ENCODE measurements around the gene ZSCAN21. TPM values are rescaled to one million over a fixed set of nuclear protein-coding genes. Genes with fewer than 3 reads are reported as not detected.

The ZSCAN21 gene
- total and polyA plus RNA-seq, 2 of the 4 experiments (the other 2 are of a cell fraction) = 11.5 to 13.3 TPM

DNA sequence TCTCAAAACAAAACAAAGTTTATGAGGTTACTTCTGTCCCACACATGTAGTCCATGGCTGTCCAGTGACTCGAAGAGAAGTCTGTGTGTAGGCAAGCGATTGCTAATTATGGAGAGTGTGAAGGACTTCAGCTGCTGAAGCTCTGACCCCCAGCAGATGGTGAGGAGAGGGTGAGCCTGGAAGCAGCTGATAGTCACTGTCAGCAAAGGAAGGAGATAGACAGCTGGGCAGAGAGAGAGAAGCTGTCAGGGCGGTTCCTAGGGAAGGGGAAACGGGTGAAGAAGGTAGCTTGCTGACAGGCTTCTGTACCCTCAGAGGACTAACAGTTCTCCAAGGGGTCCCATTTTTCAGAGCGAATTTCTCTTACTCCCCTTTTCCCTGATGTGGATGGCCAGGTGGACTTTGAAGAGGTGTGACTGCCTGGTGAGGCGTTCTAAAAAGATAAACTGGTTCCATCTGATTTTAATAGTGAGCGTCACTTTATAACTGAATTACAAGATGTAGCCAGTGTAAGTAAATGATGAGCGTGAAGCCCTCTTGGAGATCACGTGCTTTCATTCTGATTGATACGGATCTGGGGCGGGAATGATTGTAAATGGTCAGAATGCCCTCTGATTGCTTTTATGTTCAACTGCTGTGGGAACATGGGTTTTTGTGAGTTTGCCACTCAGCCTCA is 12.1 kb downstream of the ZSCAN21 start:
- Histone ChIP-seq H4K5ac (ENCODE audit: low read depth, low read length) (no peak overlapping the region), H3K4me3 (ENCODE audit: insufficient read depth, low read depth, low read length) (no peak overlapping the region), H3K9ac (ENCODE audit: low read depth, low read length) (no peak overlapping the region), H3K56ac (ENCODE audit: extremely low read depth, insufficient read depth, low read length) (no peak overlapping the region), H2BK15ac (ENCODE audit: low read depth, low read length) (no peak overlapping the region), H3K79me1 (ENCODE audit: low read depth in 1 of 2, low read length in 2 of 2) (peaks cover 4 to 5% of the 10 kb centered on the region in 2 experiments; a peak in 2 of 4 replicates), H2AFZ (replicated peaks; ENCODE audit: low read length, poor library complexity) (no peak overlapping the region), H3K9me3 (ENCODE audit: control insufficient read depth, insufficient read depth, low read length) (peaks cover 4% of the 10 kb centered on the region), H3K4me1 (ENCODE audit: control insufficient read depth, insufficient read depth, low read length) (peaks cover 2% of the 10 kb centered on the region; the same call in 1 of the 2 replicates), H2BK5ac (ENCODE audit: low read depth, low read length, poor library complexity, severe bottlenecking) (no peak overlapping the region), H3K23ac (ENCODE audit: low read depth, low read length) (no peak overlapping the region), H2BK20ac (ENCODE audit: low read depth, low read length) (no peak overlapping the region), H3K4ac (ENCODE audit: low read depth, low read length) (no peak overlapping the region), H3K36me3 (ENCODE audit: control insufficient read depth, insufficient read depth, low read length) (peaks cover 48% of the 10 kb centered on the region), H3K4me2 (ENCODE audit: low read depth, low read length) (no peak overlapping the region), H3K18ac (ENCODE audit: low read depth, low read length) (no peak overlapping the region), H4K91ac (ENCODE audit: insufficient read depth, low read depth, low read length) (no peak overlapping the region), H4K8ac (ENCODE audit: low read depth in 2 of 2, low read length in 2 of 2) (no peak overlapping the region), H3K27ac (ENCODE audit: insufficient read depth, low read length) (no peak overlapping the region), H2BK120ac (ENCODE audit: low read depth, low read length) (no peak overlapping the region), H4K20me1 (ENCODE audit: insufficient read depth, low read length) (no peaks in the 10 kb centered on the region), H3K14ac (replicated peaks; ENCODE audit: low read depth, low read length) (no peak overlapping the region), H2AK9ac (replicated peaks; ENCODE audit: low read depth, low read length, poor library complexity) (peak overlapping the region; percentile 30), H2AK5ac (ENCODE audit: low read depth, low read length) (no peak overlapping the region), H3K9me1 (ENCODE audit: insufficient read depth, low read length) (0 out of 2 replicates have a peak, but pooled peaks cover 3% of the 10 kb centered on the region), H3K27me3 (ENCODE audit: control insufficient read depth, insufficient read depth, low read length) (no peaks in the 10 kb centered on the region)
- 100% methylated on average over 1 of the region's 11 CpGs; no CpG with 5 or more reads in 1 of the 2 experiments for WGBS, 2 experiments (ENCODE audit: extremely low coverage in 2 of 2, insufficient read length in 1 of 2)
- no TSS peak for BruUV-seq (replicated peaks)
- intact Hi-C loops (cut with micrococcal nuclease) (no loop called here), in situ Hi-C loops (cut with MboI; ENCODE audit: low sequenced_read_pairs) (no loop called here), dilution Hi-C loops (cut with HindIII; ENCODE audit: low sequenced_read_pairs, unreplicated experiment) (no loop called here)
- ATAC-seq (ENCODE audit: low read depth) = no peak
- no peak for TF ChIP-seq MAZ (IDR thresholded peaks at IDR 0.05; ENCODE audit: borderline replicate concordance, low read depth, low read length)
- TF ChIP-seq, protein P1, sequence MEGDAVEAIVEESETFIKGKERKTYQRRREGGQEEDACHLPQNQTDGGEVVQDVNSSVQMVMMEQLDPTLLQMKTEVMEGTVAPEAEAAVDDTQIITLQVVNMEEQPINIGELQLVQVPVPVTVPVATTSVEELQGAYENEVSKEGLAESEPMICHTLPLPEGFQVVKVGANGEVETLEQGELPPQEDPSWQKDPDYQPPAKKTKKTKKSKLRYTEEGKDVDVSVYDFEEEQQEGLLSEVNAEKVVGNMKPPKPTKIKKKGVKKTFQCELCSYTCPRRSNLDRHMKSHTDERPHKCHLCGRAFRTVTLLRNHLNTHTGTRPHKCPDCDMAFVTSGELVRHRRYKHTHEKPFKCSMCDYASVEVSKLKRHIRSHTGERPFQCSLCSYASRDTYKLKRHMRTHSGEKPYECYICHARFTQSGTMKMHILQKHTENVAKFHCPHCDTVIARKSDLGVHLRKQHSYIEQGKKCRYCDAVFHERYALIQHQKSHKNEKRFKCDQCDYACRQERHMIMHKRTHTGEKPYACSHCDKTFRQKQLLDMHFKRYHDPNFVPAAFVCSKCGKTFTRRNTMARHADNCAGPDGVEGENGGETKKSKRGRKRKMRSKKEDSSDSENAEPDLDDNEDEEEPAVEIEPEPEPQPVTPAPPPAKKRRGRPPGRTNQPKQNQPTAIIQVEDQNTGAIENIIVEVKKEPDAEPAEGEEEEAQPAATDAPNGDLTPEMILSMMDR (conservative IDR thresholded peaks at IDR 0.05; ENCODE audit: low read depth, low read length) = no peak
- no peak for TF ChIP-seq MXI1 (IDR thresholded peaks at IDR 0.05; ENCODE audit: borderline replicate concordance, low read depth, low read length)
- no peak for TF ChIP-seq BHLHE40 (IDR thresholded peaks at IDR 0.05; ENCODE audit: low read depth, low read length)
- TF ChIP-seq FOS (IDR thresholded peaks at IDR 0.05; ENCODE audit: low read depth, low read length) = no peak
- no peak for DNase-seq
- CTCF ChIA-PET = no interaction called here
- POLR2A ChIA-PET (ENCODE audit: unreplicated experiment) = no interaction called here

Measured in IMR-90 (cell line).